HG03095 (cell line): ENCODE data around the gene RHBDL1.
"Not testable (repeated sequence)": the region's sequence is repeated elsewhere in the genome, so short reads cannot be mapped to it uniquely, and the experiment has no call there.

Experiments
- ATAC-seq: cut with Tn5 transposase; IDR thresholded peaks from one replicate; pipeline ENCODE4 v1.9.1; 2021; ENCODE audit warnings: moderate library complexity; ENCODE audit not compliant: unreplicated experiment

Gene RHBDL1

DNA sequence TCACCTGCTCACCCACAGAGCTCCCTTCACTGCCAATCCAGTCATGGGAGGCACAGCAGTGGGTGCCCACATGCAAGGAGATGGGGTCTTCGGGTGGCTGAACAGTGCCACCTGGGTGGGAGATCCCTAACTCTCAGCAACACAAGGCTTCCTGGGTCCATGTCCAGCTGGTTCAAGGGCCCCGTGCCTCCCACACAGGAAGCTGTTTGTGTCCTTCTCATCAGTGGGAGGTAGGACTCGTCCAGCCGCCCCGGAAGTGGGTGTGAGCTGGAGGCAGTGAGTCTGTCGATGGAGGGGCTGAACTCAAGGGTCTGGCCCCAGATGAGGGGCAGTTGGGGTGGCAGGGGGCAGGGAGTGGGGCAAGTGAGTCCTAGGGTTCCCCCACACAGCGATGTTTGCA, 28.6 kb downstream of the RHBDL1 start:
- no peak for ATAC-seq

DNA sequence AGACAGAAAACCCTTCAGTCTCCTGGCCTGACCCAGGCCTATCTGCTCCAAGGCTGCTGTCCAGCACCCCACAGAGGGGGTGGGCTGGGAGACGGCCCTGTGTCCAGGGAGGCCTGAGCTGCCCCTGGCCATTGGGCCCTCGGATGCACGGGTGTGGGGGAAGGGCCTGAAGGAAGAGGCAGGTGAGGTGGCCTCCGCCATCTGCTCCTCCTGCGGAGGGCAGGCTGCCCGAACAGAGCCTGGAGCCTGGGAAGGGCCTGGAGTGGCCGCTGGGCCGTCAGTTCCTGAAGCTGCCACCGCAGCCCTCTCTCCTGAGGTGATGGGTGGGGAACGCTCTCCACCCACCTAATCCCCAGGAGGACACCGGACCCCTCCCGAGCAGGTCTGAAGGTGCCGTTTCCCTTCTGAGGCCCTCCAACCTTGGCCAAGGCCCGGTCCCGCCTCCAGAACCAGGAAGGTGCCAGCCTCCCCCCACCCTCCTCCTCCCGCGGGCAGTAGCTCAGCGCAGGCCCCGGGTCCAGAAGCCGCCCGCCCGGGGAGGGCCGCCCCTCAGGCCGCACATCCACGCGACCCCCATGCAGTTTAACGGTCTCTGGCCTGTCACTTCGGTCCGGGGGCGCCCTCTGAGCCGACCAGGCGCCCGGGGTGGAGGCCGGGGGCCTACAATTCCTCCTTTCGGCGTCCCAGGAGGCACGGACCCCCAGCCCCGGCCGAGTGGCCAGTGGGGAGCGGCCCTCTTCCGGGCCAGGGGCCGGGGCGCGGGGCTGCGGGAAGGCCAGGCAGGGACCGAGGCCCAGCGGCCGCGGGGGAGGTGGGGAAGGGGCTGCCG, 29.3 kb downstream of the RHBDL1 start:
- ATAC-seq = no peak

DNA sequence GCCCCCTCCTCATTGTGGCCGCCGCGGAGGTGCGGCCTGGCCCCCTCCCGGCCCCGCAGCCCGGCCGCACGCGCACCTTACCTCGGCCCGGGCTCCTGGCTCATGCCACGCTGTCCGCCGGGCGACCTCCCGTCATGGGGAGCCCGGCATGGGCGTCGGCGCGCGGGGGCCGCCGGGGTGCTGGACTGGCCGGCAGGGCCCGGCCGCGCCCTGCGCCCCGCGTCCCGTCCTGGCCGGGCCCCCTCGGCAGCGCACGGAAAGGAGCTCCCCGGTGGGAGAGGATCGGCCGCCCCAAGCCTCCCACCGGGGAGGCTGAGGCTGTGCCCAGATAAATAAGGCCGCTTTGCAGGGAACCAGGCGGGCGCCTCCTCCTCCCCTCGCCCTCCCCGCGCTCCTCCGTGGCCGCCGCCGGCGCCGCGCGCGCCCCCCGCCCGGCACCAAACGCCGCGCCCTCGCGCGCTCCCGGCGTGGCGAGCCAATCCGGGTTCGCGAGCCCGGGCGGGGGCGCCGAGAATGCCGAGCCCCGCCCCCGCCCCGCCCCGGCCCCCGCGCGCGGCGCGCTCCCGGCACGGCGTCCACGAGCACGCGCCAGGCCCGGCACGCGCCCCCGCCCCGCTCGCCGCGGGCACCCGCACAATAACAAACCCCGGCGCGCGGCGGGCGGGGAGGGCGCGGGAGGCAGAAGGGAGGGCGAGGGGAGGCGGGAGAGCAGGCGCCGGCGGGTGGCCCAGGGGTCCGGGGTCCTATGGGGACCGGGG, 30.1 kb downstream of the RHBDL1 start, which contains the start of gene FBXL16:
Gene FBXL16 (minus strand): TSS at position 371 of the 758 bp plus-strand sequence. CDS start 8,396 bp downstream, outside the sequence.
- ATAC-seq = no peak

DNA sequence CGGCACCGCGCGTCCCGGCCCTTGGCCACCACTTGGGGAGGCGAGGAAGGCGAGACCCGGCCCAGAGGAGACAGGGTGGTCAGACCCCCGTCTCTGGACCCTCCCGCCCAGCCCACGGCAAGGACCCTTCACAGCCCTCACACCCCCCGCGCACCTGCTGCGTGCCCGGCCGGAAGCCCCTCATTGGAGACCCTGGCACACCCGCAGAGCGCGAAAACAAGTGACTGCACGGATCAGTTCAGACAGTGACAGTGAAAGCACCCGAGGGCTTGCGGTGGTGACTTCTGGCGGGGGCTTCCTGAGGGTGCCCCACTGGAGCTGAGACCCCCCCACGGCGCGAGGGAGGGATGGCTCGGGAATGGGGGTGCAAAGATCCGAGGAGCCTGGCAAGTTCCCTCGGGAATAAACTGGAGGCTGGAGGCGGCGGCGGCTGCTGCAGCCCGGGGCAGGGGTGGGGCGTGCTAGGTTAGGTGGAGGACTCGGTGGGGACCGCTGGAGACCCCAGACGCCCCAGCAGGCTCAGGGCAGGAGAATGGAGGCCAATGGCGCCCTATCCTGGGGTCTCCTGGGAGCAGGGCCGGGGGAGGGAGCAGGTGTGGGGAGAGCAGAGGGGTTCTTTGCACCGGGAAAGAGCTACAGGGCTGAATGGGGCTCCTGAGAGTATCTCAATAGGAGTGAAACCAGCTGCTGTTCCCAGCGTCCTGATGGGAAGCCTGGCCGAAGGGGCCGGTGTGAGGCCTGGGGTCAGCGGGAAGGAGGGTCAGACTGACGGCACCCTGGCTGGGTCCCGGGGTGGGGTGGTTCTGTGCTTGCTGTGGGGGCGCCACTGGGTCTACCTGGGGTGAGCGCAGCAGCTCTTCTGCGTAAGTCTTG, 31.0 kb downstream of the RHBDL1 start:
- no peak for ATAC-seq

DNA sequence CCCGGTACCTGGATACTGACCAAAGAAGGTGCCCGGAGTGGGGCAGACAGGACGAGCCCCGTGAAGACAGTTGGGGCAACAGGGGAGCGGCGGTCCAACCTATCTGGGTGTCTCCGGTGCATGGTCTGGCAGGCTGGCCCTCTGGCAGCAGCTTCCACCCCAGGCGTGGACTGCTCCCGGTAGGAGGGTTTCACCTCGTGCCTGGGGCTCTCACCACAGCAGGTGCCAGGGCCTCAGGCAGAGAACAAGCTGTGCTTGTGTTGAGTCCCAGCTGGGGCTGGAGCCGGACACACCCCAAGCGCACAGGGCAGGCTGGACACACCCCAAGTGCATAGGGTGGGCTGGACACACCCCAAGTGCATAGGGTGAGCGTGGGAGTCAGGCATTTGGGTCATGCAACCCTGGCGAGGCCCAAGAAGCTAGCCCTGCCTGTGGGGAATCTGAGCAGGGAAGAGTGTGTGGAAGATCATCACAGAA, 31.6 kb downstream of the RHBDL1 start:
- no peak for ATAC-seq

DNA sequence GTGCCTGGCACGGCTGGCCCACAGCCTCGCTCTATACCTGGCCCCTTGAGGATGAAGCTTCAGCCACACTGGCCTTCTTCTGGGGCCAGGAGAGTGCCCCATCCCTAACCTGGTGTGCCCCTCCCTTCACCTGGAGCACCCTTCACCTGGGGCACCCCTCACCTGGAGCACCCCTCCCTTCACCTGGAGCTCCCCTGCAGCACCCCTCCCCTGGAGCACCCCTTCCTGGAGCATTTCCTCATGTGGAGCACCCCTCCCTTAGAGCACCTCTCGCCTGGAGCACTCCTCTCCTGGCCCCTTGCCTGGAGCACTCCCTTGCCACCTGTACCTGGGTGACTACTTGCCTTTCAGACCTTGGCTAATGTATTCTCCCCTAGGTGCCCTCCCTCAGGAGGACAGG, 32.5 kb downstream of the RHBDL1 start:
- ATAC-seq = no peak

DNA sequence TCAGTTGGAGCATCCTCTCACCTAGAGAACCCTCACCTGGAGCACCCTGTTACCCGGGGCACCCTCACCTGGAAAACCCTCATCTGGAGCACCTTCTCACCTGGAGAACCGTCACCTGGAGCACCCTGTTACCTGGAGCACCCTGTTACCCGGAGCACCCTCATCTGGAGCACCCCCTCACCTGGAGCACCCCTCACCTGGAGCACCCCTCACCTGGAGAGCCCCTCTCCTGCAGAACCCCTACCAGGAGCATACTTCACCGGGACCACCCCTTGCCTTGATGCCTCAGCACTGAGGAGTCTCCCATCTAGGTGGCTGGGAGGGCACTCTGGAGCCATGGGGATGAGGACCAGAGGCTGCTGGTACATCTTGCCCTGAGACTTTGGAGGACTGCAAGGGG, 33.5 kb downstream of the RHBDL1 start:
- ATAC-seq = no peak

DNA sequence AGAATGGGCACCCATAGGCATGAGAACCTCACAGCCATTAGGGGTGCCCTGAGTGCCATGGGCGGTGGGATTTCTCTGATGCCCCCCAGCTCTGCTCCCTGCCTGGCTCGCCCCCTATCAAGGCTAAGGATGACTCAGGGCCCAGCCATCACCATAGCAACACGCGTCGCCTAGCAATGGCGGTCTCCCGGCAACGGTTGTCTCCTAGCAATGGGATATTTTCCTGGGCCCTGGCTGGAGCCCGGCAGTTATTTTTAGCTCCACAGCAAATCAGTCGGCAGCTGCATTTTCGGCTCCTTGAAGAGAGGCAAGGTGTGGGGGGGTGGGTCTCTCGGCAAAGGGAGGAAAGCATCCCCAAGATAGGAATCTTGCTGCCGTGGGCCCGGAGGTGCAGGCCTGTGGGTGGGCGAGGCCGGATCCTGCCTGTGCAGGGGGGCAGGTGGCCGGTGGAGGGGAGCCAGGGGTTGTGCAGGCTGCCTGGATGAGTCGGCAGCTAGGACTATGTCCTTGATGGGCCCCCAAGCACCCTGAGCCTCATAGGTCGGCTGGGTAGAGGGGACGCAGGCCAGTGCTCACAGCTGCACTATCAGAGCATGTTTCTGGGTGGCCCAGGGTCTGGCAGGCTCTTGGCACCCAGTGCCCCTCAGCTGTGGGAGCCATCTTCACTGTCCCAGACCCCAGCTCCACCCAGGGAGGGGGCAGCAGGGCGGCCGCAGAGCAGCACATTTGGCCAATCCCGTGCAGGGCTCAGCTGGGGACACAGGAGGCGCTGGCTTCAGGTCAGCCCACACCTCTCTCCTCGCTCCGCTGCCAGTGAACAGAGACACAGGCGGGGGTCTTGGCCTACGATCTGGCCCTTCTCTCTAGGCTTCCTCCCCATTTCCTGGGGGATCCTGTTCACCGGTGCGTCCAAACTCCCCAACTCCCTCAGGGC, 34.4 kb downstream of the RHBDL1 start:
- no peak for ATAC-seq

DNA sequence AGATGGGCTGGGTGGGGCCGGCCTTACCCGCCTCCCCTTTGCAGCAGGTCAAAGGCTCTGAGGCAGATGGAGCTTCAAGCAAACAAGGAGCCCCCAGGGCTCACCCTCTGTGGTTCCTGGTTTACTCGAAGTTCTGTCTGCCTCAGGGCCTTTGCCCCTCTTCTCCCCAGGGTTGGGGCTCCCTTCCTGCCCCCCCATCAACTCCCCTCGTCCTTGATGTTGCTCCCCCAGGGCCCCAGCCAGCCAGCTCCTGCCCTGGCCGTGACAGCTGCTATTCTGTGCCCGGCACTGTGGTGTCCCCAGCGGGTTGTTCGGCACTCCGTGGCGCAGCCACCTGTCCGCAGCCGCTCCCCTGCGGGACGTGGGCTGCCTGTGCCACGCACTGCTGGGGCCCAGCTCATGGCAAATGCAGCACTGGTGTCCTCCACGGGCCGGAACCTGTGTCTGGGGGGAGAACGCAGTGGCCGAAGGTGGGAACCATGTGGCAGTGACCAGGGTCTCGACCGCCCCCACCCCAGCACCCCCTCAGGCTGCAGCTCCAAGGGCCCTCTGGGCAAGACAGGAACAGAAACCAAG, 35.1 kb downstream of the RHBDL1 start:
- ATAC-seq = no peak

DNA sequence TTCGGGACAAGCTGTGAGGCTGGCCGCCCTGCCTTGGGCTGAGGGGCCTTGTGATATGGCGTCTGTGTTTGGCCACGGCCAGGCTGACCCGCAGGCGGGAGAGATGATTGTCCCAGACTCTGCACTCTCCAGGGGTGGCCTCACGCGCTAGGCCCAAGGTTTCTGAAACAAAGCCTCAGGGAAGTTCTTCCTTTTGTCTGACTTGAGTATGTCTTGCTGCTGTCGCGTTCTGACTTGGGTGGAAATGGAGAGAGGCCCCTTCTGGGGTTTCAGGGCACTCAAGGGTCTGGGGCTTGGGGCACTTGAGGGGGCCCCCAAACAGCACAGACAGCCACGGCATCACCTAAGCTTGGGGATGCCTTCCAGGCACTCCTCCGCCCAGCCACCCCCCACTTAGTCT, 35.6 kb downstream of the RHBDL1 start:
- no peak for ATAC-seq

DNA sequence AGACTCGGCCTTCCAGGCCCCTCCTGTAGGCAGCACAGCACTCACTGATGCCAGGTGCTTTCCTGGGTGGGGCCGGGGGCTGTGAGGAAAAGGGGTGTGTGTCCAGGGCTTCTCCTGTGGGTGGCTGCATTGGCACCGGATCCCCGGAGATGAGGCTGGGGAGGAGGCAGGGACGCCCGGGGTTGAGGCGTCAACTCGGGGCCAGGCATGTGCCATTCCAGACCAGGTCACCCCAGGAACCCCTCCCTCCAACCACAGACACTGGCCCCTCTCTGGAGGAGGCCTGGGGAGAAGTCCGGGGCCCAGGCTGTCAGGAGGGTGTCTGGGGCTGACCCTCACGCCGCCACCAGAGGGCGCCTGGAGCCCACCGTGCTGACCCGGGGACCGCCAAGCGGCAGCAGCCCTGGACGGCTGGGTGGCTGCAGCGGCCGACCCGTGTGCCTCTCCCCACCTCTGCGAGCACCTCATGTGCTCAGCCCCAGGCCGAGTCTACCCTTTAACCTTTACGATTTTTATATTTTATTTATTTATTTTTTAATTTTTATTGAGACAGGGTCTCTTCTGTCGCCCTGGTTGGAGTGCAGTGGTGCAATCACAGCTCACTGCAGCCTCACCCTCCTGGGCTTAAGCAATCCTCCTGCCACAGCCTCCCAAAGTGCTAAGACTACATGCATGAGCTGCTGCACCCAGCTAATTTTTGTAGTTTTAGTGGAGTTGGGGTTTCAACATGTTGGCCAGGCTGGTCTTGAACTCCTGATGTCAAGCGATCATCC, 36.3 kb downstream of the RHBDL1 start:
- no peak for ATAC-seq

DNA sequence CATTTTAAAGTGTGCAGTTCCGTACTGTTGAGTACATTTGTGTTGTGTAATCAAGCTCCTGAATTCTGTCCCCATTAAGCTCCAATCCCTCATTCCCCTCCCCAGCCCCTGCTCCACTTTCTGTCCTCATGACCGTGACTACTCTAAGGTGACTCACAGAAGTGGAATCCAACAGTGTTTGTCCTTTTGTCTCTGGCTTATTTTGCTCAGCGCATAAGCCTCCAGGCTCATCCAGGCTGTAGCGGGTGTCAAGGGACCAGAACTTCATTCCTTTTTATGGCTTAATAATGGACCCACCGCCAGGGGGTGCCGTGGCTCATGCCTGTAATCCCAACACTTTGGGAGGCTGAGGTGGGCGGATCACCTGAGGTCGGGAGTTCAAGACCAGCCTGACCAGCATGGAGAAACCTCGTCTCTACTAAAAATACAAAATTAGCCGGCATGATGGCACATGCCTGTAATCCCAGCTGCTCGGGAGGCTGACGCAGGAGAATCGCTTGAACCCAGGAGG, 37.3 kb downstream of the RHBDL1 start:
- not testable (repeated sequence) for ATAC-seq

DNA sequence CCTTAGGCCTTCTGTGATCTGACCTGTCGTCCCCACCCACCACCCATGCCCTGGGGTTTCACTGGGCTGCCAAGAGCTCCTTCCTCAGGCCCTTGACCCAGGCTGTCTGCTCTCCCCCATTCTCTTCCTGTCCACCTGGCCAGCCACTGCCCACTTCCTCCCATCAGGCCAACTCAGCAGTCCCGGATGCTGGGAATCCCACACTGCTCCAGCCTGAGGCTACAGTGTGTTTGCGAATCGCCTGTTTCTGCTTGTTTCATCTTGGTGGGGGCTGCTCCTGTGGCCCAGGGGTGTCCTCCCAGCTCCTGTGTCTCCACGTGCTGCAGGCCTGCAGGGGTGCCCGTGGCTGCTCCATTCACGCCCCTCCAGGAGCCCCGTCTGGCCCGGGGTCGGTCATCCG, 38.6 kb downstream of the RHBDL1 start:
- ATAC-seq = no peak

DNA sequence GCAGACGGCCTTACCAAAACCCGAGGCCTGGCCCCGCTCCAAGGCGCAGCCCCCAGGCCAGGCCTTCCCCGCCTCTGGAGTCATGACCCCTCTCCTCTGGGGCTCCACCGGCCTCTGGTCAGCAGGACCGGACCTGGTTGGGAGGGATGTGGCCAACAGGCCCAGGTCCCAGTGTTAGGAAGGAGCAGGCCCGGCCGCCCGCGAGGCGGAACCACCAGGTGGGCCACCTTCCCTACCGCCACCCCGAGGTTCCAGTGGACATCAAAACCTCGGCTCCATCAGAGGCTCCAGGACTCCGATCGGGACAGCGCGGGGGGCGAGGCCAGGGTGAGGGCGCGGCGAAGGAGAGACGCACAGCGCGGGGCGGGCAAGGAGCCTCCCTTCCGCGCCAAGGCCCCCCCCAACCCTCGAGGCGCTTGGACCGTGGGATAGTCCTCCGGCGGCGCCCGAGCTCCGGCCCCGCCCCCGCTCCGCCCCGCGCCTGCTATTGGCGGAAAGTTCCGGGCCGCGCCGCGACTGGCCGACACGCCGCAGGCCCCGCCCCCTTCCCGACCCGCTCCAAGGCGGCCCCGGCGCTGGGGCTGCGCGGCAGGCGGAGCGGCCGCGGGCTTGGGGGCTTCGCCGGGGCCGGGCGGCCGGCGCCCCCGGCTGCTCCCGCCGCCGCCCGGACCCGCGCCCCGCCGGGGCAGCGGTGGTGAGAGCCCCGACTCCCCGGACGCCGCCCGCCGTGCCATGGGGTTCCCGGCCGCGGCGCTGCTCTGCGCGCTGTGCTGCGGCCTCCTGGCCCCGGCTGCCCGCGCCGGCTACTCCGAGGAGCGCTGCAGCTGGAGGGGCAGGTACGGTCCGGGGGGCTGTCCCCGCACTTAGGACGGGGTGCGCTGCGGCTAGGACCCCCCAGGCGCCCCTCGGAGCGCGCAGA, 39.3 kb downstream of the RHBDL1 start, which contains the start of gene METRN:
Gene METRN (plus strand): TSS at position 561 of the 919 bp plus-strand sequence. CDS start 172 bp downstream, at position 733.
- peak; percentile 58 for ATAC-seq

DNA sequence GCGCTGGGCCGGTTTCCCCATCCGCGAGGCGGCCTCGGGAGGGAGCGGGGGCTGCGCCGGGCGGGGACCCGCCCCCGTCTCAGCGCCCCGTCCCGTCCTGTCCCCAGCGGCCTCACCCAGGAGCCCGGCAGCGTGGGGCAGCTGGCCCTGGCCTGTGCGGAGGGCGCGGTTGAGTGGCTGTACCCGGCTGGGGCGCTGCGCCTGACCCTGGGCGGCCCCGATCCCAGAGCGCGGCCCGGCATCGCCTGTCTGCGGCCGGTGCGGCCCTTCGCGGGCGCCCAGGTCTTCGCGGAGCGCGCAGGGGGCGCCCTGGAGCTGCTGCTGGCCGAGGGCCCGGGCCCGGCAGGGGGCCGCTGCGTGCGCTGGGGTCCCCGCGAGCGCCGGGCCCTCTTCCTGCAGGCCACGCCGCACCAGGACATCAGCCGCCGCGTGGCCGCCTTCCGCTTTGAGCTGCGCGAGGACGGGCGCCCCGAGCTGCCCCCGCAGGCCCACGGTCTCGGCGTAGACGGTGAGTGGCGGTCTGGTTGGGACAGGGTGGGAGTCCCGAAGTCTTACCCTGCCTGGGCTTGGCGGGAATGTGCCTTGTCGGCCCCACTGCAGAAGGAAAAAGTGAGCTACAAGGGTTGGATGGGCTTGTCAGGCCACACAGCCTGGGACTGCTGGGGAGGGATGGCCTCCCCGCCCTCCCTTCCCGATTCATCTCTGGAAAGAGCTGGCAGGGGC, 40.2 kb downstream of the RHBDL1 start:
- ATAC-seq = peak; percentile 5

DNA sequence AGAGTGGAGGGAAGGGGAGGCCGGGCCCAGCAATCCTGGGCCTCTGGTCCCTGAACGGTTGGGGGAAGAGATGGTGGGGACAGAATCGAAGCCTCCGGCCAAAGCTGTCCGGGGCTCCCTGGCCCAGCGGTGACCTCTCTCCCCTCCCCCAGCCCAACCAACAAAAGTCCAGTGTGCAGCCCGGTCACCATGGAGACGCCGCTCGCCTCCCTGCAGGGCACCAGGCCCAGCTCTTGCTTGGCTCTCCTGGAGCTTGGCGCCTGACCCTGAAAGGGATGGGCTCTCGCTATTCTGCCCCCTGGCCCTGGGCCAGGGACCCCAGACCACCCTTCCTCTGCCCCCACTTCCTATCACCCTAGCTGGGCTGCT, 40.7 kb downstream of the RHBDL1 start:
- ATAC-seq = no peak
